C4-2B (cell line): ENCODE measurements around the gene FBXL22.

Experiments used
- CTCF ChIP-seq: fragments of 450-650 bp; conservative IDR thresholded peaks from 2 replicates; pipeline ENCODE4 v1.5.1; 2017; ENCODE audit warnings: mild to moderate bottlenecking
- ZFX ChIP-seq: fragments of 450-650 bp; IDR thresholded peaks from 2 replicates; pipeline ENCODE4 v1.6.1; 2017

DNA sequence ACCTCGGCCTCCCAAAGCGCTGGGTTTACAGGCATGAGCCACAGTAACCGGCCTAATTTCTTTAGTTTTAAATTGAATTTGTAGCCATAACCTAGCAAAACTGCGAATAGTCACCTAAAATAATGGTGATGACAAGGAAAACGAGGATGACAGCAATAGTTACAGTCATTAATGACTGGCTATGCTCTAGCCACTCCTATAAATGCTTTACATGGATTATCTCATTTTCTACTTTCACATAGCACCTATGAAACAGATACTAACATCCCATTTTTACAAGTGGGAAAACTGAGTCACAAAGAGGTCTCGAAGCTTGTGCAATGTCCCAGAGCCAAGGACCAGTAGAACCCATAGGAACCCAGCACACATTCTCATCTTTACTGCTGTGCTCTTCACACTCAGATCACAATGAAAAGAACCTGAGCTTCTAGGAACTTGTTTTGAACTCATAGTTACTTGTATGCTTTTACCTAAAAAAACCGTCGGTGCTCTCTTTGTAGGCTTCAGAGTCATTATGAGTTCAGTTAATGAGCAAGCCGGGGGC is 39.4 kb downstream of the FBXL22 start:
- no peak for TF ChIP-seq CTCF
- TF ChIP-seq ZFX, result no peak
